HS-5 (cell line): ENCODE measurements around the gene ELN.

Source experiments
- DNase-seq: peaks from one replicate; pipeline ENCODE4 v3.0.0-alpha.2; 2012; ENCODE audit warnings: low read depth

Gene ELN

DNA sequence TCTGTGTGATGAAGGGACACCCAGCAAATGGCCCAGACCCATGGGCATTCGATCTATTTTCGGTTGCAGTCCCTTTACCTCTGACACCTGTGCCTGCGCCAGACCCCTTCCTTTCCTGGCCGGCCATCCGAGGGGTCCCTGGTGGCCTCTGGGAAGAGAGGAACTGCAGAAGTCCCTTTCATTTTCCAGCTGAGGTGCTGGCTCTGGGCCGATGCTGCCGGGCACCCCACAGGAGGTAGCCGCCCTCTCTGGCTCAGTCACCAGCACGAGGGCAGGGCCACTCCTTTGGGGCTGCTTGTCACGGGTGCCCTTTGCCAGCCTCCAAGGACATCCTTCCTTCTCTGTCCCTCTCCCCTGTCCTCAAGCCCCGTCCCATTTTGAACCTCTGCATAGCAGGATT is 4.2 kb upstream of the ELN start:
- DNase-seq: no peak

DNA sequence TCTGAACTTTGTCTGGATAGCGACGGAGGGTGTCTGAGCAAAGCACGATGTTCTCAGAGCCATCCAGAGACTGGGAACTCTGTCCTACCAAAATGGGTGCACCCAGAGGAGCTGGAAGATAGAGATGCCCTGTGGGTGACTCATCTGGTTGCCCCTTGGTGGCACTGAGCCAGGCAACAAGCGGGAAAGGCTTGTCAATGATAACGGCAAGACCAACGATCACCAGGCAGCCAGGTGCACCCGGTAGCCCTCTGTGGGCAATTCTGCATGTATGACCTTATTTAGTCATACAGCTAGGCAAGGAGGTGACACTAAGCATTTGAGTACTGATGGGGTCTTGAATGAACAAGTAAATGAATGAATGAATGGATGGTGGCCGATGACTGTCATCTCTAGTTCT is 2.8 kb upstream of the ELN start:
- no peak for DNase-seq

DNA sequence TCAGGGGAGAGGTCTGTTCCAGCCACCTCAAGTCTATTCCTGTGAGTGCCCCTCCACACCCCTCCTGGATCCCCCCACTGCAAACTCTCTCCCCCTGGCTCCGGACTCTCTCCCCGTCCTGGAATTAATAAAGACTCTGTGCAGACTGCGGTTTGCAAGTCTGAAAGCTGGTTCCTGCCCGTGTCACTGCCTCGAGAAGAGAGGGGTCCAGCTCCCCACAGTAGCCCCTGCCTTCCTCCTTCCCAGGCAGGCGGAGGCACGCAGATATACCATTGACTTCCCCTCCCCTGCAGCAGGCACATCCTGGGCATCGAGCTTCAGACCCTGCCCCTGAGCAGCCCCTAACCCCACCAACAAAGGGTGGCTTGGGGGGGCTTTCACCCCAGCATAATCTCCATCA is 2.2 kb upstream of the ELN start:
- DNase-seq: no peak

- DNase-seq: no peak
Measured at GRCh38 chr7:74026406-74026902, 1.5 kb upstream of the ELN start.

- DNase-seq: no peak
Measured at GRCh38 chr7:74026903-74027682, 880 bp upstream of the ELN start.

DNA sequence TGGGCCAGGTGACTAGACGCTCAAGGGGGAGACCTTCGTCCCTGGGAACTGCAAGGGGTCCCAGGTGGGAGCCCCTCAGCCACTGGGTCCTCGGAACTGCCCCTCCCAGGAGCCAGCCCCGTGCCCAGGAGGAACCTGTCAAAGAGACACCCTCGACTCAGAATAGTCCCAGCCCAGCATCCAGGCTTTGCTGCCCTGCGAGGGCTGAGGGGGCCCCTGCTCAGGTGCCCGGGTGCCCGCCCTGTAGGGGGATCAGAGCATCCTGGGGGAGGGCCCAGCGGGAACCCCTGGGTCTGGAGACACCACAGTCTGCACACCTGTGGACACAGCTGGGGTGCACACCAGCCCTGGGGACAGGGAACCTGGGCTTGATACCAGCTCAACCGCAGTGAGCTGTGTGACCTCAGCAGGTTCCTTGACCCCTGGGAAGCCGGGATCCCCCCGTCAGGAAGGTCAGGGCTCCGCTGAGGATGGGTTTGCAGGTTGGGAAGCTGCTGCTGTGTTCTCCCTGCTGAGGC is 407 bp downstream of the ELN start:
- DNase-seq: no peak

GRCh38 chr7:74029089-74029785 is 1.3 kb downstream of the ELN start:
- DNase-seq: no peak

- no peak for DNase-seq
Measured at GRCh38 chr7:74029991-74030415, 2.0 kb downstream of the ELN start.

DNA sequence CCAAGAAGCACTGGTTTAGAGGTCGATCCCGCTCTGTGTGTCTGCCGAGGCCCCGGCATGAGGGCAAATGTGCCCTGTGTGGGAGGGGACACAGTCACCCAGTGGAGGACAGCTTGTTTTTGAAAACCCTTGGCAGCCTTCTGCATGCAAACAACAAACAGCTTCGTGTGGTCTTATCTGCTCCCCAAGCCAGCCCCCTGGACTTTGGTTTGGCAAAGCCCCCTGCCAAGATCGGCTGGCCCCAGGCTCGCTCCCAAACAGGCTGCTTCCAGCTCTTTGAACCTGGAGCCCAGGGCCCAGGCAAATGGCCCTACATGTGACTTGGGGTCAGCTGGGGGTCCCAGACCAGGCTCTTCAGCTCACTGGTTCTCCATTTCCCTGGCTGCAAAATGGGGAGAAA is 2.9 kb downstream of the ELN start:
- DNase-seq: no peak

DNA sequence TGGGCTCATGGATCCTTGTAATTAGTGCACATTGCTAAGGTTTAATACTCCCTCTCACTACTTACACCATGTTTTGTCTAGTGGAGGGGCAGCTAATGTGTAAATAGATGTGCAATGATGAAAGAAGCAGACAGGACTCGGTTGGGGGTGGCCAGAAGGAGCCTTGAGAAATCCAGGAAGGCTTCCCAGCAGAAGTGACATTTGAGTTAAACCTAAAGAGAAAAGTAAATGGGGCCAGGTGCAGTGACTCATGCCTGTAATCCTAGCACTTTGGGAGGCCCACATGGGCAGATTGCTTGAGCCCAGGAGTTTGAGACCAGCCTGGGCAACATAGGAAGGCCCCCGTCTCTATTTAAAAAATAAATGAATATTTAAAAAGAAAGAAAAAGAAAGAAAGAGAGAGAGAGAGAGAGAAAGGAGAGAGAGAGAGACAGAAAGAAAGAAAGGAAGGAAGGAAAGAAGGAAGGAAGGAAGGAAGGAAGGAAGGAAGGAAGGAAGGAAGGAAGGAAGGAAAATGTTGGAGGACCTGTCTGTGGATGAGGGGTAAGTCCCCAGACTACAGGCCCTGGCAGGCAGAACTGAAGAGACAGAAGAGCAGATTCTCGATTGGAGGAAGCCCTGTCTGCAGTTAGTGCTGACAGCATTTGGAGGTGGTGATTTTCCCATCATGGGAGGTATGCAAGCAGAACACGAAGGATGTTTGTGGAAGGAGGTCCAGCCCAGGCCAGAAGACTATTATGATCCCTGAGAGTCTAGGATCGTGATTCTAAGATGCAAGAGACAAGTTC is 3.6 kb downstream of the ELN start:
- DNase-seq: no peak

GRCh38 chr7:74032191-74032490 is 4.2 kb downstream of the ELN start:
- DNase-seq: no peak

- no peak for DNase-seq
Measured at GRCh38 chr7:74032624-74033371, 4.8 kb downstream of the ELN start.

- no peak for DNase-seq
Measured at GRCh38 chr7:74033372-74034311, 5.7 kb downstream of the ELN start.

DNA sequence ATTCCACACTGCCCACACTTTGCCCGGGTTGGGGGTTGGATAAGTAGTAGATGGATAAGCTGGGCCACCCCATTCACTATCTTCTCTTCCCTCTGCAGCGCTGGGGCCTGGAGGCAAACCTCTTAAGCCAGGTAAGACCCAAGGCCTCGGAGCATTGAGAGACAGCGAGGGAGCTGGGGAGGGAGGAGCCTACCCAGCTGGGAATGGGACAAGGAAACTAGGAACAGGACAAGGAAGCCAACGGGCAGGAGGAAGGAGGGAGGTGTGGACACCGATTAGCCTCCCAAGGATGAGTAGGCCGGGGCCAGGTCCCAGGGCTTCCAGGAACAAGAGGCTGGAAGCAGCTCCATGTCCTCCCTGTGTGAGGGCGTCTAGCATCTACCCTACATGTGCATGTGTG is 9.6 kb downstream of the ELN start:
- no peak for DNase-seq

DNA sequence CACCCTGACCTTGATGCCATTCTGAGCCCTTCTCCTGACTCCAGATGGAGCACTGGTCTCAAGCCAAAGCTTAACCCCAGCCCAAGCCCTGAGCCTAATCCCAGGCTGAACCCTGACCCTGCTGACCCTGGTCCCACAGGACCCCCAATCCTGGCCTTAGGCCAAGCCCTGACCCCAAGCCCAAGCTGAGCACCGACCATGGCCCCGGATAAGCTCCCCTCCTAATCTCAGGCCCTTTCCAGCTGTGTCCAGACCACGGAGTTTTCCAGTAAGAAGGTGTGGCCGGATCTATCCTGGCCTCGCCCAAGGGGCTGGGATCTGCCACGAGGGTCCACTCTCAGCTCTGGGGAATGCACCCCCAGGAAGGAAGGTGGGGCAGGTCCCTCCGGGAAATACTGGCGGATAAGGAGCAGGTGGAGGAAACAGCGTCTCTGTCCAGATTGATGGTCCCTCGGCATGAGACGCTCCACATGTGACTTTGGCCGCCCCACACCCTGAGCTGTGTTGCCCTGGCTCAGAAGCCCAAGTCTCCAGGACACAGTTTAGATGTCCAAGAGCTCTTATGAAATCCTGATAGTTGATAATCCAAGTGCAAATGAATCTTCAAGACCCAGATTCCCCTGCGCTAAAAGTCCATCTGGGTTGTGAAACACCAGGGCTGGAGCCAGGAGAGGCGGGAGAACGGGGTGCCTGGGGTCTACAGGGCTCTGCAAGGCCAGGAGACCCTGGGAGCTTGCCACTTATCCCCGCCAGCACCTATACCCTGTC is 10.4 kb downstream of the ELN start:
- no peak for DNase-seq

- no peak for DNase-seq
Measured at GRCh38 chr7:74039337-74039736, 11.4 kb downstream of the ELN start.

DNA sequence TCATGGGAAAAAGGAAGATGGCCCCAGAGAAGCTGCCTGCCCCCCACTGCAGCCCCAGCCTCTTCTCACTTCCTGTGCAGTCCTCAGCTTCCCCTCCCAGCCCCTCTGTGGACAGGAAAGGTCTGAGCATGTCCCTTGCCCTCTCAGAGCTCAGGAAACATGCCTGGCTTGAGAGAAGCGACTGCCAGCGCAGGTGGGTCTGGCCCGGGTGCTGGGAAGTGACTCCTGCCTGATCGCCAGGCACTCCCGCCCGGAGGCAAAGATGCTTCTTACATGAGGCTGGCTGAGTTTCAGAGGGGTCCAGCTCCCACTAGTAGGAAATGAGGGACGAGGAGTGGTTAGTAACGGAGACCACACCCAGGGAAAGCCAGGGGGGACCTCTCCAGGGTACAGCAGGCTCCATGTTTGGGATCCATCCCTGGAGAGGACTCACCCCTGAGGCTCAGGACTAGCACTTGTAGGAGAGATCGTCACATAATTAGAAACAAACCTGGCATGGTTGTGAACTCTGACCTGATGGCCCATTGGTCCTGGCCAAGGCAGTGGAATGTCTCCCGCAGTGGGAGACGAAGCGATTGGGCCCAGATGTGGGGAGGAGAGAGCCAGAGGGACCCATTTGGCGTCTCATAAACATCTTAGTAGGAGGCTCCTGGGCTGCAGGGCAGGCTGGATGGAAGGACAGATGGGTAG is 12.3 kb downstream of the ELN start:
- DNase-seq: no peak

- no peak for DNase-seq
Measured at GRCh38 chr7:74040791-74041520, 13.0 kb downstream of the ELN start.
